ENCODE results near the gene GPC6.

DNA sequence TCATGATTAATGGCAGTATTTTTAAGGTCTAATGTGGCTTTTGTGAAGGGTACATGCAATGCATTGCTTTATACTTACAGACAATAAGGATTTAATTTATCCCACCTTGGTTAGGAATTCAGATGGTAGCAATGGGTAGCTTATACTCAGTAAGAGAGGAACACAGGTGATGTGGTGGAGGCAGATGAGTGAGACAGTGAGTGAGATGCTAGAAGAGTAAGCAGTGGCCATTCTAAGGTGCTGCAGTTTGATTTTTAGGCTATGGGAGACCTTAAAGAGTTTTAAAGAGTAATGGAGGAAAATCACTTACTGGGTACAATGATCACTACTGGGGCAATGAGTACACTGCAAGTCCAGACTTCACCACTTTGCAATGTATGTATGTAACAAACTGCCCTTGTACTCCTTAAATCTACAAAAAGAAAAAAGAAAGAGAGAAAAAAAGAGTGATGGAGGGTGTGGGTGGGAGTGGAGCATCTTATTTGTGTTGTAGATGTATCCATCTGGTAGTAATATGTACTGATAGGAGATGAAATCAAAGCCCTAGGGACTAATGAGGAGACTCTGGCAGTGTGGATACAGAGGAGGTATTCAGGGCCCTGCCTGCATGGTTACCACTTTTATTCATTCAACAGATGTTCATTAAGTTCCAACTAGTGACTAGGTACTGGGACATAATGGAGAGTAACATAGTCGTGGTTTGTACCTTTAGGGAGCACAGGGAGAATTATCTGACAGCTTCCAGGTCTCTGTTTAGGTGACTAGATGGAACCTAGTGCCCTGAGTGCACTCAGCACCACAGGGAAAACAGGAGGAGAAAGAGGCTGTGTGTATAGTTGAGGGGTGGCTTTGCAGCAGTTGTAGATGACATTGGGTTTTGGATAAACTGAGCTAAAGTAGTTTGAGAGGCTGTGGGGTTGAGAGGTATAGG is 99.0 kb downstream of the GPC6 start:
- no peak for TF ChIP-seq CTCF (conservative IDR thresholded peaks at IDR 0.05)
- TF ChIP-seq ZFX (IDR thresholded peaks at IDR 0.05): no peak
